Activated naive CD8-positive, alpha-beta T cell treated with anti-CD3 and anti-CD28 coated beads, Interleukin-2, amount 50 U/mL, for 16 hours (primary cell): ENCODE data around the gene MID1.

Source experiments
- DNase-seq: peaks from one replicate; pipeline ENCODE4 v3.0.0-alpha.2; 2020; ENCODE audit warnings: low read depth, low spot score

MID1 gene

DNA sequence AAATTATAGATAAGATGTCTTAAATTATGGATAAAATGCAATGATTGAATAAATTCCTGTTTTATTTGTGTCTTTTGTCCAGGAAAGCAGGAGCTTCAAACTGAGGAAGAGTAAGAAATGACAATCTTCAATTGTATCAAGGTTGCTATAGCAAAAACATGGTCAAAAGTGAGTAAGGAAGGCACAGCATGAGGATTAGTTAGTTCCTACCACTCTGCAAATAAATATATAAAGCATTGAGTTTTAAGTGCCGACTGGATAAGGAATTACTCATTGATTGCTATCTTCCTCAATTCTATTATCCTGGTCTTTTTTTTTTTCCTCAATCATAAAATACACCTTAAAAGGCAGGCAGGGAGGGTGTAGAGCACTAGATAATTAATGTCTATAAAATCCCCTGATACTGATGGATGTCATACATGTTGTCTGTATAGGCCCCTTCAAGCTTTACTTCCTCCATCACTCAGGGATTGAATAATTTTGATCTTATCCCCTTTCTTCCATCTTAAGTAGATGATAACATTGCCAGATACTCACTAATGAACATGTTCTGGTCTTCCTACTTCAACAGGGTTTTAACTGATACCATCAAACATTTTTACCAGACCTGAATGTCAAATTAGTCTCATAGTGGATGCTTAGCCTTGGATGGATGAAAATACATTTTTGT is 86.6 kb downstream of the MID1 start:
- DNase-seq = no peak

DNA sequence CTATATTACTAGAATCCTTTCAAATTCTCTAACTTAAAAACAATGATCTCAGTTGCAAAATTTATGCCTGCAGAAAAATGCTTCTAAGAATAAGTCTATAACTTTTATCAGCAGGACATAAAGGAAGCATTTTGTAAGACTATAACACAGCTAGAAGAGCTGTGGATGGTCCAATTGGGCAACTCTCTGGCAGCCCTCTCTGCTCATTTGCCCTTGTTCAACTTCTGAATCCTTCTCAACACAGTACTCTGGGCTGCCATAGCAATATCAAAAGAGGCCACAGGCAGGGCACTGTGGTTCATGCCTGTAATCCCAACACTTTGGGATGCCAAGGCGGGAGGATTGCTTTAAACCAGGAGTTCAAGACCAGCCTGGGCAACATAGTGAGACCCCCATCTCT is 88.5 kb downstream of the MID1 start:
- no peak for DNase-seq

DNA sequence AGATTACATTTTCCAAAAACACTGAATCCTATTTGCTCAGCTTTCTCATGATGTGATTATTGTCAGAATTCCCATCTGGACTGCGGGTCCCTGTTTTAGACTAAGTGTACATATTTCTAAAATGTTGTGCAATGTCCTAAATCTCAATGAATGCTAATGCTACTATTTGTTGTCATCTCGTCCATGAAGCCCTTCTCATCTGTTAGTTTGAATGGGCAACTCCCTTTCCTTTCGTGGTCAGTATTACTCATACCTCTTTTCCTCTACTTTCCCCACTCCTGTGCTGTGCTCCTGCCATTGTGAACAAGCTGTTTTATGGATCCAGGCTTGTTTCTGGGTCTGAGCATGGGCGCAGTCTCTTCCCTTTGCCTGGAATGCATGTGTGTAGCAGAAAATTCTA is 91.0 kb downstream of the MID1 start:
- no peak for DNase-seq

DNA sequence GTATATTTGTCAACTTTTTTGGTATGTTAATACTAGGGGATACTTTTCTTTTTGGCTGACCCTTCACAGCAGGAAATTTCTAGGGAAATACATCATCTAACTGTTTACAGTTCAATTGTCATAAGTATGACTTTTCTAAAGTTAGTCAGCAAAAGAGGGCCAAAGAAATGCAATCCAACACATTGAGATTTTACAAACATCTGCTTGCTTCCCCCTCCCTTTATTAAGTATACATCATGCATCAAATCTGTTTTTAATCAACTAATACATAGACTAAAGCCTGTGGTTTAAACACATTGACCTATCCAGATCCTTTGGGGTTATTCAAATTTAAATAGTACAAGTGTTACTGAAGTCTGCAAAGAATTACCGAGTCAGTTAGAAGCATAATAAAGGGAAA is 93.9 kb downstream of the MID1 start:
- no peak for DNase-seq

DNA sequence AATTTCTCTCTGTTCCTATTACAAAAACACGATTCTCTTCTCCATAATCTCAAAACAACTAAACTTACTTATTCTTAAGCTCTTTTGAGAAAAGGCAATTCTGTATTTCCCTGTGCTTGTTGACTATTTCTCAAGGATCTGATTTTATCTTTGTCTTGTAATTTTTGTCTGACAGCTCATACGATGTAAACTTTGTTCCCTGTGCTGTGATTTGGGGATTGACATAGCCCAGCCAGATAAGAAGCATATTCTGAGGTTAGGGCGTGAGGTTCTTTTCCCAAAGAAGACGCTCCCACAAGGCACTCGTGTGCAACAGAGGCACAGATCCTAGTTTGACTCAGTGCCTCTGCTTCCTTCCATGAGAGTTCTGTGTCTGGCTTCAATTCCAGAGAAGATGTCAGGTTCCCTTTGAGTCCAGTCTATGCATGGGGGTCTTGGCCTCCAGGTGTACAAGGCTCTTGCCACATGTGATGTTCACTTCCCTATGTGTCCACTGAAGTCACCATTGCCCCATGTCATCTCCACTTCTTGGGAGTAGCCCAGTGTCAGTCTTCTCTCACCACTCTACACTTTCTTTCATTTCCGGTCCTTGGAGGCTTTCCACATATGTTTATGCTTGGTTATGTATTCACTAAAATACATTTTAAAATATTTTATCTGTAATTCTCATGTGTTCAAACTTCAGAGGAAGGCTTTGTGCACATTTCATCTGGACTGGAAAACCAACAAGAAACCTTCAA is 94.8 kb downstream of the MID1 start:
- DNase-seq = no peak

DNA sequence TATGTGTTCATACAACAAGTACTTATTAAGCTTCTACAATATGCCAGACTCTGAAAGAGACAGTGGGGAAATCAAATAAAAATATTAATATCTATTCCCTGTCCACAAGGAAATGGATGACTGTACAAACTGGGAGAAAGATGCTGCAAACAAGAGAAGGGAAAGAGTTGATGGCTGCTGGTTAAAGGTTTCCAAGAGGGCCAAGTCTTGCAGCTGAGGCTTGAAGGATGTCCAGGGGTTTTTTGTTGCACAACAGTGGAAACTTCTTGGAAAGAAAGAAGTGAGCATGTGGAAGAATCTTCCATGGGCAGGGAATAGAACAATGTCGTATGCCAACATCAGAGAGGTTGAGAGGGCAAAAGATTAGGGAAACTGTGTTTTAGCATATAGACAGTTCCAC is 95.8 kb downstream of the MID1 start:
- DNase-seq = no peak

DNA sequence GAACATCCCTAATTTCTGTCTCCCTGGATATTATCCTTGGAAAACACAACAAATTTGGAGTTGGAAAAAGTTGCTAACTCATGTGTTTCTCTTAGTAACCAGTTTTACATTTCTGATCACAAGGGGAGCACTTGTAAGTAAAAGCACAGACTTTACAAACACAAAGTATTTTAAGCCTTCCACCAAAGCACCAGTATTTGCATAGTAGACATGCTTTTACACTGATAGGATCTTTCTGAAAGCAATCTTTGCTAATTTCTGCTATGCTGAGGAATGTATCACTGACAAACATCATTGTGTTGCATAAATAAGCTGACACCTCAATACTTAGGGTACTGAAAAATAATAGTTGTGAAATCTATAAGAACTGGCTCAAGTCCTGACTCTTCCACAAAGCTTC is 100.6 kb downstream of the MID1 start:
- no peak for DNase-seq

DNA sequence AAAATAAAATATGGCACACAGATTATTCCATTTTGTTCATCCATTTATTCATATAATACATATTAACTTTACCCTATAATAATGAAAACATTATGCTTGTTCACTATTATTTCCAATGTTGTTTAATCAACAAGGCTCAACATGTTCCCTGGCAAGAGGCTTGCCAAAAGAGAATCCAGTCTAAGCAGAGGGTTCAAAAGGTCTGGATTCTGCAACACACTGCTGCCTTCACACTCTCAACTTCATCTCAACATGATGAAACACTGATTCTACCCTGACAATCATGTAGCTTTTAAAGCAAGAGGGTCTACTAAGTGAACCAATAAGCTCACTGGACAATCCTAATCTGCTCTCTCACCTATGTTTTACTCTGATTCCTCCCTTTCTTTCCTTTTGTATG is 101.1 kb downstream of the MID1 start:
- DNase-seq = no peak

DNA sequence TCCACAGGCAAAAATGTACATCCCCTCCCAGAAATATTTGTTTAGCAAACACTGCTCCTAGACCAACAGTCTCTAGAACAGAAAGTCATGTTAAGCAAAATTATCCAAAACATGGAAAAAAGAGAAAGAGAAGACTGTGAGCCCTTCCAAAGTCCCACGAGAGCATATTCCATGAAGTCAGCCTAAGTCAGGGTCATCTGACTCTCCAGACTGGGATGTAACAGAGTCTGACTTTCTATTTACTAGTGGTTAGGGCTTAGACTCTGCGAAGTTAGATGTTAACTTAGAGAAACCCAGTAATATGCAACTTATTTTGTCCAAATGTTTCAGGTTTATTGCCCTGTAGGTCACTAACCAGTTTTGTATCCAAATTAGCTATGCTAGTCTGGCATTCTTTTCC is 102.3 kb downstream of the MID1 start:
- DNase-seq = no peak

DNA sequence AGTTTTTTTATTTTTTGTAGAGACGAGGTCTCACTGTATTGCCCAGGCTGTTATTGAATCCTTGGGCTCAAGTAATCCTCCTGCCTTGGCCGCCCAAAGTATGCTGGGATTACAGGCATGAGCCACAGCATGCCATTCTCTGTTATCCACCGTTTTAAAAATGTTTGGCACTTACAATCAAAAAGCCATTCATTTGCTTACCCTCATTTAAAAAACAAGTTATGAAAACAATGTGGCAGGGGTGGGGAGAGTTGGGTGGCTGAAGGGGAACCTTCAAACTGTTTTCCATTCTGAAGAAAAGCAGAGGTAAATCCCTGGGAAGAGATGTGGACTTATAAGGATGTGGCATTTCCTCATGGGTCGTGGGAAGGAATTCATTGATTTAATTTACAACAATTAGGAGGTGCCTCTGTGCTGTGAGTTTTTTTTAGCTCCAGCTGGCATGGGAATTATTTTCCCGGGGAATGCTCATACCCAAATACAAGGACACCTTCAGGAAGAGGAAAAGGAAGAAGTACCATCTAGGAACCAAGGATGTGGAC is 103.5 kb downstream of the MID1 start:
- DNase-seq = no peak

DNA sequence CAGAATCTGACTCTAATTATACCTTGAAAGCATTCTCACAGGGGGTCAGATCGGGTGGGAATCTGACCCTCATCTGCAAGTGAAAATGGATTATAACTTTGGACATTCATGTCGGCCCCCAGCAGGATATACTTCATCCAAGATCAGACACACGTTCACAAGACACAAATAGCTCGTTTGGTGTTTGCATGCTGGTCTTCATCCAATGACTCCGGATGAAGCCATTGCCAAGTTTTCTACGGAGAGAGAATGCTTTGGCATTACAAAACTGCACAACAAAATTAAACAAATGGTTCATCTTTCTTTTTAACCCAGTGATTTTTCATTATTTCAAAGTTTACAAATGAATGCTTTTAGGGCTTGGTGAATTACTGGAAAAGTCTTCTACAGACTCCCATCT is 105.5 kb downstream of the MID1 start:
- no peak for DNase-seq

DNA sequence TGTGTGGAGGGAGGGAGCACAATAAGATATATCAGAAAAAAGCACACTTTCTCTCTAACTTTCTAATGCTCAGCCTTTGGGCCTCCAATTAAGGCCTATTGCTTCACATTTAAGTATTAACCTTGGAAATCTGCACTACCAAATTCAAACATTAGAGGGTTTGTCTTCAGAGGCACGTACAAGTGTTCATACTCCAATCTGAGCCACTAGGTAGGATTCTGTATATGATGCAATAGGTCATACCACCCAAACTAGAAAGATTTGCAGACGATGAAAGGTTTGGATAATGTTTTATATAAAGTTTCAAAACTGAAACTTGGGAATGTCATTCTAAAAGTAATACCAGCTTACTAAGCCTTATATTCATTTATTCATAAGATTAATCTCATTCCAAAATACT is 106.4 kb downstream of the MID1 start:
- DNase-seq = no peak

DNA sequence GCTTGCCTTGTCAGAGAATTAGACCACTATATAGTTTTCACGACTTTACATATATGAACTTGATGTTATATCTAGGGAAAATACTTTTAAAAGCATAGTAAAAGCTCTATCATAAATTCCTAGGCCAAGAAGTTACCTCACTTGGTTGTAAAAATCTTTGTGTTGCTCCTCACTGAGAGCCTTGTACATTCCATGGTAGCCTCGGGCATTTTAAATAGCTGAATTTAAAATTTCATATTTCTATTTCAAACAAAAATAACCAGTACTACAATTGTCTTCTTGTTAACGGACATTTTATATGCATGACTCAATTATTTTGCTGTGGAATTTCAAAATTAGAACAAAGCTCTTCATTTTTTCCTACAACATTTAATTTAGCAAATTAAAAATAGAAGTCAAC is 107.6 kb downstream of the MID1 start:
- DNase-seq = no peak

DNA sequence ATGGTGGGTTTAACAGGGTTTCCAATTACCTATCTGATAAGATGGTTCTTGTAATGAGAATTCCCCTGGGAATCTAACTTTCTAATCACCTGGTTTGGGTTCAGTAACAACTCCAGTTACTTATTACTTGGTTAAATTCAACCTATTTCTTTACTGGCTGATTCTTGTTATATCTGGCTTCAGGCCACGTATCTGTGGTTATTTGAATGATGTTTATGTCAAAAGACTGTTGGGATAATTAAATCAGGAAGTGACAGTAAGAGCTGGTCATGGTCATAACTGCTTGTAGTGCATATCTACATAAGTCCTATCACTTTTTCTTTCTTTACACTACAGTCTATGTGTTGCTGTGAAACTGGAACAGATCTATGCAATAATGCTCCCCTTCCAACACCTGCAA is 108.1 kb downstream of the MID1 start:
- no peak for DNase-seq

DNA sequence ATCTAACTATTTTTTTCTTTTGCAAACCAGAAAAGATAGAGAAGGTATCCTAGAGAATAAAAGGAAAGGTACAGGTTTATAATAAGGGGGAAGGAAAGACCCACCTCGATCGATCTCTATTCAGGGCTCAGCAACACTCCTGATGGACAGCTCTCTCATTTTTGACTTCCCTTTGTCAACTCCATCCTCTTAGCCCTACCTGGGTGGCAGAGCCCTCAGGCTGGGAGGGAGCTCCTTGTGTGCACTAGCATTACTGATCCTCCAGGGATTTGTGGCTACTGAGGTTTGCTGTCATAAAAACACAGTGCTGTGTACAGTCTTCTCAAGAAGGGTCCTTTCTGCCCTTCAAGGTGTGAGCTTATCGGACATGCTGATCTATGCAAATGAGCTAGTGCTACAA is 111.0 kb downstream of the MID1 start:
- DNase-seq = no peak

DNA sequence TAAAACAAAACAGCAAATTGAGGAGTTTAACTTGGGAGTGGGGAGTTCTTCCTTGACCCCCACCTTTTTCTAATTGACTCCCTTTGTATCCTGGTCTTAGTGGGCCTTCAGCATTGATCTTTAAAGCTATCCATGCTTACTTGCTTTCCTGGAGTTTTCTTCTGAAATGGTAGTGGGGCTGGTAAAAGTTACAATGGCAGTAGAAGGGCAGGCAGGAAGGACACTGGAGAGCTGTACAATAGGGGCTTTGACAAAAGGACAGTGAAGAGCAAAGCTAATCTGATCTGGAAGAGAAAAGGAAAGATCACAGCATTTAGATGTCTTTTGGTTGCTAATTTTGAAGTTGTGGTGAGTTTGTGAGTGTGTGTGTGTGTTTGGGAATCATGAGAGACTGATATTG is 111.5 kb downstream of the MID1 start:
- no peak for DNase-seq

DNA sequence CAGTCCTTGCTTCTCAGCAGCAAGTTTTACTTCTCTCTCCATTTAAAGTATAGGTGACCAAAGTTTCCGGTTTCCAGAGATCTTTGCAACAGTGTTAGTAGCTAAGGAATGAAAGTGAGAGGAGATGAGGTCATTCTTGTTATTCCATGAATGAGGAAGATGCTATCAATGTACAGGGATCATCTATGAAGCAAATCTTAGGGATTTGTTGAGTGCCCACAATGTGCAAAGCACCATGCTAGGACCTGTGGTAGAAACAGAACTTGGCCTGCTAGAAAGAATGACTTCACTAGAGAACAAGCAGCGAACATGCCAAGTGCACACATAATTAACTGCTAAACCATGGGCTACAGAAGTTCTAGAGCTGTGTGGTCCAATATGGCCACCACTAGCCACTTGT is 112.5 kb downstream of the MID1 start:
- DNase-seq = no peak

DNA sequence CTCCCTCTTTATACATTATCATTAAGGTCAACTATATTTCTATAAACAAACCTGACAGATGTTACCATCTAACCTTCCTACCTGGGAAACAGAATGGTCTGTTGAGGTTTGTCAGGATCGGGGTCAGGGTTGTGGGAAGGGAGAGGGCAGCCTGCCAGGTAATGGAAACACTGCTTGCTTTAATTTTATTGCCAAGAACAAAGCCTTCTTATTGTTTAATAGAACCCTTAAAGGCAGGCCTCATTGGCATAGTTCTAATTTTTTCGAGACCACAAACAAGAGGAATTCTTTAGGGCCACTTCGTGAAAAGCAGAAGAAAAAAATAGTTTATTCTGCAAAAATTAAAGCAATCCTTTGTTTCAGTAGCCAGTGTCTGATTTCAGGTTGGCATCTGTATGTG is 113.2 kb downstream of the MID1 start:
- no peak for DNase-seq

DNA sequence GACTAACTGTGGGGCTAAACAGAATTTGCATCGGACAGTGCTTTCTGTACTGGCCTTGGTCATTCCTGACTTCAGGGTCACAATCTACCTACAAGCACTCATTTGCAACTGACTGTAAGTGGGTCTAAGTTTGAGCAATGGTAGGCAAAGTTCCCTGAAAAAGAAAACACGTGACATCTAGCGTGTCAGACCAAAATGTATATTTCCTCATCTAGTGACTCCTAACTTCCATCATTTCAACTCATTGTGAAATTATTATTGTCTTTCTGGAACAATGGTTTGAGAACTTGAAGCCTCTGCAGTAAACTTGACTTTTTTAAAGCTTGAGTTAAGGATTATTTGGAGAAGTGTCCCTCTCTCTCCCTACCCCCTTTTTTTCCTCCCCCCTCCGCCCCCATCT is 113.6 kb downstream of the MID1 start:
- DNase-seq = no peak

DNA sequence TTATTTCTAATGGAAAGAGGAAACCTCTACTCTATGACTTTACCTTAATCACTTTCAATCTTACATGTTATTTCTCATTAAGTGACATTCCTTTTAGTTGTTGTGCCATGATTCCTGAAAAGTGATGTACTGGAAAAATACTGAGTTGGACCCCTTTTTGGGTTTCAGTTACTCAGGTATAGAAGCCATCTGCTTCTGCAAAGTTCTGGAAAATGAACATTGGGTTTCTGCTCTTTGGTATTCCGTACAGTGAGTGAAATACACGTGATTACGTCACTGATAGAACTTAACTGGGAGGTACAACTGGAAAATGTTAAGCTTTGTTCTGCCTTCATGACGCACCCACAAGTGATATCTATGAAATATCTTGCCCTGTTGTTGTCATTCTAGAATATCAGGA is 114.7 kb downstream of the MID1 start:
- DNase-seq = no peak

DNA sequence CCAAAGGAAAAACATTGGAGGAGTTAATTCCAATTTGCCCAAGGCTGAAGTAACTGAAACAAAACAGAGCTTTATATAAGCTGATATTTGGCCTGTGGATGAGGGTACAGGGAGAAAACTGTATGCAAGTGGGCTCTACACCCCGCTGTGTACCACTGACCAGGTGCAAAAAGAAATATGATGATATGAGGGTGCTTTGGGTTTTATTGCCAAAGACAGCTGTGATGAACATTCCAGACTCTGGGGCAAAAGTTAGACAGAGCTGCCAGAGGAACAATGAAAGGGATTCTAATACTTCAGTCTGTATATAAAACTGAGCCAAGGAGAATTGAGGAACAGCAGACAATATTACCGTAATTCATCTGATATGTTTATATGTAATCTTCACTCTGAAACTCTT is 117.4 kb downstream of the MID1 start:
- no peak for DNase-seq

DNA sequence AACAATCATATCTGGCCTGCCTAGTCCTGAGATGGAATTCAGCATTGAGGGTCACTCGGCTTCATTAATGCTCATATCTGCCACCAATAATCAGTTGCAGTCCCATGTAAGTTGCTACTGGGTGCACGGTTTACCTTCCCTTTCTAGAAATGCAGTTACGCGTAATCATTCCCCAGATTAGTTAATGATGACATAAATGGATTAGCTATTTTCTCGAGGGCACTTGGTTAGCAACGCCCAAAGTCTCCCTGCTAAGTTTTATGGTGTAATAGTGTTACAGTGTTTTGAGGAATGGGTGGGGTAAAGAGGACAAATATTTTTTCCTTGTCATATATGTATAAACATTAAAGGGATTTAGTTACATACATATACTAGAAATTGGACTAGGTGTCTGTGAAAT is 118.8 kb downstream of the MID1 start:
- no peak for DNase-seq

DNA sequence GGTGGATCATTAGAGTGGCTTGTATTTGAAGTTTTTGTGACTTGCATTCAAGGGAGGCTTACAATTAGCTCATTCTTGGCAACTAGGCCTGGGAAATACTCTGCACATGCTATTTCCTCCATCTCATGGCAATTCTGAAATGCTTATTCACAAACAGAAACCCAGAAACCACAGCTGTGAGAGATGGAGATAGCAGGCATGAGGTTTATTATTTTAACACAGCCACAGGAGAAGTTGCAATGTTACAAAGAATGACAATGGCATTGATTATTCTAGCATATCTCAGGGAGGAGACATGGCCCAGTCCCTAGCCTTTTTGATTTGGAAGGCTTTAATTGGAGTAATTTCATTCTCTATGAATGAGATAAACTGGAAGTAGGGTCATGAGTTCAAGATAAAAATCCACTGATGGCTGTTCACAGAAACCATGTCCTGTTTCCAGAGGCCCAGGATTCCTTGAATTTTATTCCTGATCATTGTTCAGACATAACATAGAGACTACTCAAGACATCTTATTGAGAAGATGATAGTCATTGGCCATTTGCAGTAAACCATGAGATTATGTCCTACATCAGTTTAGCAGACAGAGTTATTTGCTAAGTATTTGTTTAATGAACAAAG is 123.9 kb downstream of the MID1 start:
- no peak for DNase-seq
